Right kidney (tissue), 1 donor: ENCODE data around the gene FAM114A1.

Experiments
- DNase-seq: peaks from one replicate; pipeline ENCODE4 v3.0.0-alpha.2; 2016

FAM114A1 gene

DNA sequence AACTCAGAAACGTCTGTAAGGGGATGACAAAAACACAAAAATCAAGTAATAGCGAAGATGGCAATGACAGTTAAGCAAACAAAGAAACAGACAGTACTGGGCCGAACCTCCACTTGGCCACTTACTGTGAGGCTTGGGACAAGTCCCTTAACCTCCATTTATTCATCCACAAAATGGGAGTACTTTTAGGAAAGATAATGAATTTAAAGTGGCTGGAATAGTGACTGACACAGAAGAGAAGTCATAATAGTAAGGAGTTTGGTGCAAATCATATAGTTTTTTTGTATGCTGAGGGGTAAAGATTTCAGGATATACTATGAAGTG, 9.5 kb upstream of the FAM114A1 start:
- DNase-seq: no peak

DNA sequence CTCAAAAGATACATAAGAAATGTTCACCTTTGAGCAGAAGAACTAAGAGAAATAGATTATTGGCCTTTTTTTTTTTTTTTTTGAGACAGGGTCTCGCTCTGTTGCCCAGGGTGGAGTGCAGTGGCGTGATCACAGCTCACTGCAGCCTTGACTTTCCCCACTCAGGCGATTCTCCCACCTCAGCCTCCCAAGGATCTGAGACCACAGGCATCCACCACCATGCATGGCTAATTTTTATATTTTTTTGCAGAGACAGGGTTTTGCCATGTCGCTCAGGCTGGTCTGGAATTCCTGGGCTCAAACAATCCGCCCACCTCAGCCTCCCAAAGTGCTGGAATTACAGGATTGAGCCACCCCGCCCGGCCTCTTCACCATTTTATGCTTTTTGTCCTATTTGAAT, 8.1 kb upstream of the FAM114A1 start:
- no peak for DNase-seq

DNA sequence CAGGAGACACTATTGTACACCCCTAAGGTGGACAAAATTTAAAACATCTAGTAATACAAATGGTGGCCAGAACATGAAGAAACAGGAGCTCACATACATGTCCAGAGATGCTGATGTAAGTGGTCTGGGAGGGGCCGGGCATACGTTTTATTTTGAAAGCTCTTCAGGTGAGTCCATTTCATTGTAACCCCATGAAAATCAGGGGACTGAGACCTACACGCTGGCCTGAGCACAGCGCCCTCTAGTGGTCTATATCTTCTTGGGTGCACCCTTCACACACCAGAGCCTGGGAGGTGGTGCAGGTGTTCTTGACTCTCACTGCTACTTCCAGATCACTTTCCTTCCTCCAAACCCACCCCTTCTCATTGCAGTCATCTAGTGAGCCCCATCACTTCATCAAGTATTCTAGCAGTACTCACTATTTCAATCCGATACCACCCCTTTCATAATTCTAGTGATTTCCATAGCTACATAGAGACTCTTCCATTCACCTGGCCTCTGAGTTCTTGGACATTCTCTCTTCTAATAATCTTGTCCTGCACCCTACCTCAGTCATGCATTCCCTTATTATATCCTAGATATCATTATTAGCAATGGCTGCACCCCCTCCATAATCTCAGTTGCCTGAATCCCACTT, 6.7 kb upstream of the FAM114A1 start:
- no peak for DNase-seq

DNA sequence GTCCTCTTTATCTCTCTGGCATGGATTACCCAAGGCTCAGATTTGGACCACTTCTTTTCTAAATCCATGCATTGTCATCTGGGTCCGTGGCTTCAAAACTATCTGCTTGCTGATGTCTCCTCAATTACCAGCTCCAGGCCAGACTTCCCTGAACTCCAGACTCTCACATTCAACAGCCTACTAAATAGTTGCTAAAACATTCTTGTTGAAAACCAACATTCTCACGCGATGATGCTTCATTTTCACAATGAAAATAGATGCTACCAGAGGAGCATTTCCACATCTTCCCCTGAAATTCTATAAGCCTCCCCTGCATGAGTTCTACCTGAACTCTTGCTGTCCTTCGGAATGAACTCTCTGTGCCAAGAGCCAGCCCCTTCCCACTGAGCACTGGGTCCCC, 5.8 kb upstream of the FAM114A1 start:
- no peak for DNase-seq

DNA sequence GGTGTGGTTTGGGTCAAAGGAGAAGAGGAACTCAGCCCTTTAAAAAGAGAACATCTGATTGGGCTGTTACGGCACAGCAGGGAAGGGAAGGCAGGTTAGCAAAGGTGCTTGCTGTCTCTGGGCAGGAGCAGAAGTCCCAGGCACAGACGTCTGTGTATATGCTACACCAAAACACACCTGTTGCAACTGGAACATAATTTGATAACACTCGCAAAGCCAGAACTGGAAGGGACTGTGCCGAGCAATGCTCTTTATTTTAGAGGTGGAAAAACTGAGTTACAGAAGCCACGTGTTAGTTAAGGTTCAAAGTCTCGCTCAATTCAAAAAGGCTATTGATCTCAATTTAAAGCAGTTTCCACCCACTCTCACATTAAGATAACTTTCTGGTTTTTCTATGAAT, 2.2 kb upstream of the FAM114A1 start:
- DNase-seq: no peak

DNA sequence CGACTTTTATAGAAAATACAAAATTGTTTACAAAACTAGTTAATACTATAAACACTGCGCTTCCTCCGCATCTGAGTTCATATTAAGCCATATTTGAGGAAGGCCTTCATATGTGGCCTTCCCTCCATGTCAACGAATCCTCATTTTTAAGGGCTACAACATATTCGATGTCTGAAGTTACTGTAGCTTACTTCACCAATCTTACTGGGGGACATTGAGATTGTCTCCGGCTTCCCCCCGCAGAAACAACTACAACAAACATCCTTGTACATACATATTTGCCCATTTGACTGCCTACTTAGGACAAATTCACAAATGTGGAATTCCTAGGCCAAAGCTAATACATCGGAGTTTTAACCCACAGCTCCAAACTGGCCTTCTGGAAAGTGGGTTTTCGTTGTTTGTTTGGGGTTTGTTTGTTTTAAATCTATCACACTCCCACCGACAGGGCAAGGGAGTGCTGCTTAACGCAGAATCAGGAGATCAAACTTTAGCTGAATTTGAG, 581 bp upstream of the FAM114A1 start:
- no peak for DNase-seq

DNA sequence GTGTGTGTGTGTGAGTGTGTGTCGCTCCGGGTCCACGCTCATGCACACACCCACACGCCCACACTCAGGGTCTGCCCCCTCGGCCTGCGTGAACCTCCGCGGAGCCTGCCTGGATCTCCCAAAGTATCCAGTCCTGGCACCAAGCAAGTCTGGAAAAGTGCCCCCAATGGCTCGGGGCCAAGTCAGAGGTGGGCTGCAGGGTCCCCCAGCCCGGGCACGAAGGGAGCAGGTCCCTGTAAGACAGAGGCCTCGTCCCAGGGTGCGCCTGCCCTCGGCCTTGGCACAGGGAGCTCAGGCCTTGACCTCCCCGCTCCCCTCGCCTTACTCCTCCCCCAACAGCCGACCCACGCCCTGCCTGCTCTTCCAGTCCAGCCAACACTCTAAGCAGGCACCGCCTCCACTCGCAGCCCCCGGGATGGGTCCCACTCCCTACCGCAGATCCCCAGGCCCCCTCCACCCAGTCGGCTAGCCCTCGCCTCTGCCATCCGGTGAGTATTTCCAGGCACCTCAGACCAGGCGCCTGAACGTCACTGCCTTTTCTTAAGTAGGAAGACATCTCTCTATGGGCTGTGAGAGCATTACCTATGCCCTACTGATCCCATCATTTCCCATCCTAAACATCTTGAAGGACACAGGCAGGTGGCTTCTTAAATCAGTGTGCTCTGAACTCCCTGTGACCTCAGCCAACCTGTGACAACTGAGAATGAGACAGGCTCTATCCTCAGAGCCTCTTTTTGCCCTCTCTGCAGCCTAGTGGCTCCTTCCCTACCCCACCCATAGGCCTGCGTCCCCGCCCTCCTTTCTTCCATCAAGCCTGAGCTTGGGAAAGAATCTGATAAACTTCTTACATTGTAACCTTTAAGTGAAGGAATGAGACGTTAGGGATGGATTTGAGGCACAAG, 704 bp downstream of the FAM114A1 start:
- DNase-seq: peak; percentile 82

DNA sequence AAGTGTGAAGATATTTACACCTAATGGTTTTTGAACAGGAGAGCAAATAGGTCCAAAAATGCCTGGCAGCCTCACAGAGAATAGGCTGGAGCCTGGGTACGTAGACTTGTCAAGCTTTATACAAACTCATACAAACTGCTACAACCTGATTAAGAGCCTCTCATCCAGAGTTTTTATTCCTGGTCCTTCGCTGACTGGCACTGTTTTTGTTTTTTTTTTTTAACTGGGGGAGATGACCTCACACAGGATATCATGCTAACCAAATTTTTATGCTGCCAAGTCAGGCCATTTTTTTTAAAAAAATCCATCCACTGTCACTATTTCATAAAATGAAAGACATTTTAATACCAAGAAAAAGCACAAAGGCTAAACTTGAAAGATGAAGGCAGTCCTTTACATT, 1.9 kb downstream of the FAM114A1 start:
- no peak for DNase-seq

DNA sequence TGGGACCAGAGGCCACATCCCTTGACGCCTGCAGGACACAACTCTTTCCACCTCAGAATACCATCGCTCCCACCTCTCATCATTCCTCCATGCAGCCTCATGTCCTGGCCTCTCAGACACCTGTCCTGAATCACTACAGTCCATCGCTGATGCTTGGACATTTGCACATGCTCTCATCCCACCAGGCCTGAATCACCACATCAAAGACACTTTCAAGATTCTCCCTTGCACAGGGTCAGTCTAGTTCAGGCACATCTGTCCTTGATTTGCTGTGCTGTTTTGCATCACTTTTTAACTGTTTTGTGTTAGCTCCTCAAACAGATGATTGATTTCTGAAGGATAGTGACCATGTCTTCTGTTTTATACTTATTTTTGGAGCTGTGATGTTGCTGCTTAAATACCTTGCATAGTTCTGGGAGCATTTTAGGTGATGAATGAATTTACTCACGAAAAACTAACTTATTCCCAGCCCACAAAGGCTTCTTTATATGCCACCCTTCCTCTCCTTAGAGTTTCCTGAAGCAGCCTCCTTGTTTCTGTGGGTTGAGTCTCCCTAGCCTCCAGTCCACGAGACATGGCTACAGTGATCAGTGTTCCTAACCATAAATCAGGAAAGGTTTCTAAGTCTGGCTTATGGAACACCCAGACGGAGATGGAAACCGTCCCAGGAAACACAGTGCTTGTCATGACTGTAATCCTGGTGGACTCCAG, 2.6 kb downstream of the FAM114A1 start:
- no peak for DNase-seq

DNA sequence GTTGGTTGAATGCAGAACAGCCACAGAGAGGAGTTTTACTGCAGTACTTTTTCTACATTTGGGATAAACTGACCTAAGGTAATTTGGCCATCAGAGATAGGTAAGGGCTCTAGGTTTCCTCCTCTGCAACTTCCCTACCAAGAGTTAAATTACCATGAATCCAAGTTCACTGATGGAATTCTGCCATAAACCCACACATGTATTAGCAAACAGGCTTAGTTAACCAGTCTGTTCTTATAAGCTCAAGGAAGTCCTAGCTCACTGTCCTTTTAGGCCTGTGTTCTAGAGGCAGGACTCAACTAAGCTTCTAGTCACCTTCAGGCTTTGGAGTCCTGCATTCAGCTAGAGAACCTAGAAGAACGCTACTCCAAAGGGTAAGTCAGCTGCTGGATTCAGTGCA, 4.0 kb downstream of the FAM114A1 start:
- no peak for DNase-seq

DNA sequence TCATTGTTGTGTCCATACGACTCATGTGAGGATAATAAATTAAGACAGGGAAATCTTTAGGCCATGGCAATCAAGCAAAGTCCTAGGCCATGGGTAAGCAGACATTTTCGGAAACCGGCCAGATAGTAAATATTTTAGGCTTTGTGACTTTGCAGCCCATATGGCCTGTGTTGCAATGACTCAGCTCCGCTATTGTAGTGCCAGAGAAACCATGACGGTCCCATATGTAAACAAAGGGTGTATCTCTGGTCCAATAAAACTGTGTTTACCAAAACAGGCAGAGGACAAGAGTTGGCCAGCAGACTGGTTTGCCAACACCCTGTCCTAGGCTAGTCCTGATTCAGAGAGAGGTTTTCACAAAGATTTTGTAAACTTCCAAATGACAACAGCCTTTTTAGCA, 5.0 kb downstream of the FAM114A1 start:
- no peak for DNase-seq

DNA sequence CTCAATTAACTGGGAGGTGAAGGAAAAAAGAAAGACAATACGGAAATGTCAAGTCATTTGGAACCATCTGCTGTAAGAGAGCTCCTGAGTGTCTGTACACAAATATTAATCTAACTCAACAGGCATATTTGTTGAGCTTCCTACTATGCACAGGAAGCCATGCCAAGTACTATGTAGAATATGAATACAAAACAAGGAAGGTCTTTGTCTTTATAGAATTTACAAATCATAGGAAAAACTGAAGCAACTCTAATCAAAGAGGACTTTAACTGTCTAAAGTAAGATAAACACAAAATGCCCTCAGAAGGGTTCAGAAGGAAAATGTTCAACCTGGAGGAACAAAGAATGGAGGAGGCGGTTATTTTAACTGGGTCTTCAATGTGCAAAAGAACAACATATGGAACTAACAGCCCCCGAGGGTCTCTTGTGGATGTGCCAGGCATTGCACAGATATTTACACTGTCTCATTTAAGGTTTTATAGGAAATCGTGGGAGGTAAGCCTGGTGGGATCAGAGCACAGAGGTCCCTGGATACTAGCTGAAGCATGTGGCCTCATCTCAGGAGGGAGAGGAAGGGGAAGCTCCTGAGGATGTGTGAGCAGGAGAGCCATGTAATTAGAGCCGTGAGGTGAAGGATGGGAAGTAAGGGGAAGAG, 5.8 kb downstream of the FAM114A1 start:
- DNase-seq: no peak

DNA sequence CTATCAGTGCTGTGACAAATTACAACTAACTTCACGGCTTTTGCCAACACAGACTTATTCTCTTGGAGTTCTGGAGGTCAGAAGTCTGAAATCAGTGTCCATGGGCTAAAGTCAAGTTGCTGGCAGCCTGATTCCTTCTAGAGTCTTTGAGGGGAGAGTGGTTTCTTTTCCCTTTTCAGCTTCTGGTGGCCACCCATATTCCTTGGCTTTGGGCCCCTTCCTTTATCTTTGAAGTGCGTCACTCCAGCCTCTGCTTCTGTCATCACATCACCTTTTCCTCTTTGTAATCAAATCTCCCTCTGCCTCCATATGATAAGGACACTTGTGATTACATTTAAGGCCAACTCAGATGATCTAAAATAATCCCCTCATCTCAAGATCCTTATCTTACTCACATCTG, 9.0 kb downstream of the FAM114A1 start:
- no peak for DNase-seq

DNA sequence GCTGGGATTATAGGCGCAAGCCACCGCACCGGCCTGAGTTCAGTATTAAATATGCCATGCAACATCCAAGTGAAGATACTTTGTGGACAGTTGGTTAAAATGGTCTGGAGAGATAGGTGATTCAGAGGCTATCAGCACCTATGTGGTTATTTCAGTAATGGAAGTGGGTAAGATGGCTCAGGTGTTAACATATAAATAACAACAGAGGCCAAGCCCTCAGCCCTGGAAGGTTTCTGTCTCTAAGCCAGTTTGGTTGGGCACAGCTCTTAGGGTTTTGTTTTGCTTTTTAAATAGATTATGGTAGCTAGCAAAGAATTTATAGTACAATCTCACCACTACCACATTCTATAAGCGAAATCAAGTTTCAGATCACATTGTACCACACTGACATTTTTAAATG, 16.6 kb downstream of the FAM114A1 start:
- no peak for DNase-seq

DNA sequence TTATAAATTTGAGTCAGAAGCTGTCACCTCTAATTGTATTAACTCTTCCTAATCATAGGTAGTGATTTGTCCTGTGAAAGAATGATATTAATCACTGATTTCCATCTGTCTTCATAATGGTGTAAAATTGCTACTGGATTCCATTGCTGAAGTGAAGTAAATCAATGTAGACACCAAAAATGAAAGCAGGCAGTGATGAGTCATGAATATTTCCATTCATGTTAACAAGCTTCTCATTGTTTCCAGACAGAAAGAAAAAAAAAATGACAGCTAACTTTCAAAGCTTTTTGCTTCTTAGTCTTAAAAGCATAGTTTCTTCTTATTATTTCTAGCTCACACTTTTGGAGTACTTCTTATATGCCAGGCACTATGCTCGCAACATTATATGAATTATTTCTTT, 21.5 kb downstream of the FAM114A1 start:
- no peak for DNase-seq

DNA sequence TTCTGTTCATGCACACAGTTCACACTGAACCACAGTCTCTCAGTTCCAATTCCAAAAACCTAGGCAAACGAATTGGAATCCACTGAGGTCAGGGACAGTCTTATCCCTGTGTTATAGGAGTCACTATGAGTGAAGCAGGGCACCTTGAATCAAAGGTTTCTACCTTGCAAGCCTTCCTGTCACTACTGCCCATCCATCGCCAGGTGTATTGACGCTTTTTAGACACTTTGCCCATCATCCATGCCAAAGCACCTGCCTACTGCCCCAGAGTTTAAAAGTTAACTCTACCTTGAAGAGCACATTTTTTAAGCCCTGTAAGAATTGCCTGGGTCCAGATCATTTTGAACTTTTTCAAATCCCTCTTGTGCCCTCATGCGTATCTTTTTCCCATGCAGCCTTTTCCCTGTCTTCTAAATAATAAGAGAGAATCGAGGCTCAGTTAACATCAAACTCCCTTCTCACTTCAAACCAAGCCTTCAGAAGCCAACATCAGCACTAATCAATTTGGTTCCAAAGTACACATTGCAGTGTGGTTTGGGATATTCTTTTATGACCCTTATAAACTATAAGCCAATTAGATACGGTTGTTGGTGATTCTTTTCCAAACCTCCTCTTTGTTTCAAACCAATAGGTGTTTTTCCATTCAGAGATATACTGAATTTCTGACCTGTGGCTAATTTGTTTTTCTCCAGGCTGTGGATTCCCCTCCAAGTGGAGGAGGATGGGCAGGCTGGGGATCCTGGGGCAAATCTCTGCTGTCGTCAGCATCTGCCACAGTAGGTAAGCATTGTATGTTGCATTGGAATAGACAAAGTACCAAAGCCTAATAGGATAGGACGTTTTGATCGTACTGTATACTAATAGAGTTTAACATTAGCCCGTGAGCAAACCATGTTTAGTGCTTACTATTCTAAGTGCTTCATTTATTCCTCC, 23.7 kb downstream of the FAM114A1 start:
- DNase-seq: no peak

DNA sequence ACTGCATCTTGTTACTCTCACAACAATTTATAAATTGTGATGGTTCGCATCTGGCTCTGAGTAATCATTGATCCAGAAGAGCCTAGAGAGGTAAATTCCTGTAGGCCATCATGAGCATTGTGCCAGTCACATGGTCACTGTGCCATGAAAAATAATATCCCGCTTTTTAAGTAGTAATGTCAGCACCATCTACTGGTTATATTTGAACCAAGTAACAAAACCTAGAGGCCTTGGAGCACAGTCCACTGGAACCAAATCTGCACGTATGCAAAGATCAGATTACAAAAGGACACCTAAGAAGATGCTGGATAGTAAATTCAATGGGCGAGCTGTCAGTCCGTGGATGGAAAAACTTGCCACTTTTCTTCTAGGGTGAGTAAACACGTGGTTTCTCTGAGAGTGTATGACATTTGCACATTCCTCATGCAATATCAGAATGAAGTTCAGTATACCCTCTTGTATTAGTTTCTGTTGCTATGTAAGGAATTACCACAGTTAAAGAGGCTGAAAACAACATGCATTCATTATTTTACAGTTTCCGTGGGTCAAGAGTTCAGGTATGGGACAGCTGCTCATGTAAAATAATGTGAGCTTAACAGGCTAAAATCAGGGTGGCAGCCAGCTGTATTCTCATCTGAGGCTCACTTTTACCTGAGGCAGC, 26.8 kb downstream of the FAM114A1 start:
- DNase-seq: no peak

DNA sequence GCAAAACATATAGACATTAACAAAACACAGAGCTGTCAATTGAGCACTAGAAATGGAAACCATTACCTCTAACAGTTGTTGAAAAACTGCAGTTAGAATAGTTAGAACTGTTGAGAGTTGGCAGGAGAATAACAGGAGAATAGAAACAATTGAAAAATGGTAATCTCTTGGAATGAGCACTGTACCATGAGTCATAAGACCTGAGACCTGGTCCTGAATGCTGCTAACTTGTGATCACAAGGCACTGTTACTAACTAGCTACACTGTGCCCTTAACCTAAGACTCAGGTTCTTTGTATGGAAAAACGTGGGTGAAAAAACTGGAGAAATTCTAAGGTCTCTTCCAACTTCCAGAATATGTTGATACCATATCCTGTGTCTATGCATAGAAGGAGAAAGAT, 29.3 kb downstream of the FAM114A1 start:
- no peak for DNase-seq

DNA sequence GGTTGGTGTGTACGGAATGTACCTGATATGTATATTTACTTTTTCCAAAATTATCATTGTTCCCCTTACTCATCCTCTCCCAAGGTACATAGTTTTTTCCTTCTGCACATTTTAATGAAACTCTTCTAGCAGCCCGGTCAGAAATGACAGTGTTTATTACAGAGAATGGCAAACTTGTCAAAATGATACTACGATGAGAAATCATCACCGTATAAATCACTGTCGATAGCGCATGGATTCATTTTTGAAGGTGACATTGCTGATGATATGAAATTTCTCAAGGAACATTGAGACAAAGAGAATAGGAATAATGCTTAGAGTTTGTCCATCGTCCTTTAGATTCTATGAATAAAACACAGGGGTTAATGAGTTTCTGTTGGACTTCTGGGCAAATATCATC, 30.6 kb downstream of the FAM114A1 start:
- DNase-seq: no peak

DNA sequence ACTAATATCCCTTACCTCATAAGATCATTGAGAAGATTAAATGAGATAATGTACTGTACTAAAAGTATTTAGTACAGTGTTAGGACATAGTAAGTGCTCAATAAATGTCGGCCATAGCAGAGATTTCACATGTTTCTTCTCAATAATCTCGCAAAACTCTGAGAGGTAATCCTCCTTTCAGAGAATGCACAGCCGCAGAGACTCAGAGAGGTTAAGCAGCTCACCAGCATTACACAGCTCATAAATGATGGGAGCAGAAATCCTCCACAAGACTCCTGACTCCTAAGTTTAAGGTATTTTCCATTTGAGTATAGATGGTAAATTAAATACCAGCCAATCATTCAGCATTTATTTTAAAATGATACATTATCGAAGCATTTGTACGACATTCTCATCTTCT, 34.6 kb downstream of the FAM114A1 start:
- no peak for DNase-seq

DNA sequence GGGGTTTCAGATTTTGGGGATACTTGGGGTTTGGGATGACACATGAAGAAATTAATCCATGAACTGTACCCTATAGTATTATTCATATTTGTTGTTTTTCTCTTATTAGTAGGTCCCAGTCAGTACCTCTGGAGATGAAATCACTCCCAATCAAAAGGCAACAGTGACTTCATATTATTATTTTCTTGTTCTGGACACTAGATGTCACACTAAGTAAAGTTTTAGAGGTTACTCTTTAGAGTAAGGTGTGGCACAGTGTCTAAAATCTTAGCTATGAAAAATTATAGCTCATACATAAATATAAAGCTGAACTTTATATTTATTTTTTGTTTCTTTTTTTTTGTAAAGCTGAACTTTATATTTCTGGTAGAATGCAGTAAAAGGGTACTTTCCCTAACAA, 35.1 kb downstream of the FAM114A1 start:
- no peak for DNase-seq
